GM21526 (cell line): ENCODE results near the gene STAMBP.
"Not testable (repeated sequence)": the region's sequence is repeated elsewhere in the genome, so short reads cannot be mapped to it uniquely, and the experiment has no call there.

Experiments
- ATAC-seq: cut with Tn5 transposase; IDR thresholded peaks from one replicate; pipeline ENCODE4 v1.9.1; 2021; ENCODE audit warnings: moderate library complexity; ENCODE audit not compliant: unreplicated experiment, low FRiP score

Gene STAMBP

DNA sequence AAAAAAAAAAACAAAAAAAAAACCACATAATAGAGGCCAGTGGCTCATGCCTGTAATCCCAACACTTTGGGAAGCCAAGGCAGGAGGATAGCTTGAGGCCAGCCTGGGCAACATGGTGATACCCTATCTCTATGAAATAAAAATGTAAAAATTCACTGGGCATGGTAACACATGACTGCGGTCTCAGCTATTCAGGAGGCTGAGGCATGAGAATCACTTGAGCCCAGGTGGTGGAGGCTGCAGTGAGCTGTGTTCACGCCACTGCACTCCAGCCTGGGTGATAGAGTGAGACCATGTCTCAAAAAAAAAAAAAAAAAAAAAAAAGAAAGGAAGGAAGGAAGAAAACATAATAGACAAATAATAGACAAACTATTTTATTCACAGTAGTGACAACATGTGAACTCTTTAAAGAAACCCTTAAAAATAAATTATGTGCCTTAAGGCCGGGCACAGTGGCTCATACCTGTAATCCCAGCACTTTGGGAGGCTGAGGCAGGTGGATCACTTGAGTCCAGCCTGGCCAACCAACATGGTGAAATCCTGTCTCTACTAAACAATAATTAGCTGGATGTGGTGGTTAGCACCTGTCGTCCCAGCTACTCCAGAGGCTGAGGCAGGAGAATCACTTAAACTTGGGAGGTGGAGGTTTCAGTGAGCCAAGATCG lies 75.3 kb downstream of the STAMBP start:
- ATAC-seq, result not testable (repeated sequence)

DNA sequence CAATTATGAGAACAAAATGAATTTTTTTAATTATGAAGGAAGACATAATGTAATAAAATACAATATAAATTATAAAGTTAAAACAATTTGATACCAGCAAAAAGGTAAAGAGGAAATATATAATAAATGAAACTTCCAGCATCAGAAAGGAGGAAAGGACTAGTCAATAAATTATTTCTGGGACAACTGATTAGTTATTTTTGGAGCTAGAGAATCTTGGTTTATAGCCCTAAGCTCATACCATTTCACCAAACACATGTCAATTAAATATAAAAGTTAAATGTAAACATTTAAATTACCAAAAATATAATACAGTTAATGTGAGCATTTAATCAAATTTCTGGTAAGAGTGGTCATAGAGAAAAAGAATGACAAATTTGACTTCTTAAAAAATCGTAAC lies 76.2 kb downstream of the STAMBP start:
- no peak for ATAC-seq

DNA sequence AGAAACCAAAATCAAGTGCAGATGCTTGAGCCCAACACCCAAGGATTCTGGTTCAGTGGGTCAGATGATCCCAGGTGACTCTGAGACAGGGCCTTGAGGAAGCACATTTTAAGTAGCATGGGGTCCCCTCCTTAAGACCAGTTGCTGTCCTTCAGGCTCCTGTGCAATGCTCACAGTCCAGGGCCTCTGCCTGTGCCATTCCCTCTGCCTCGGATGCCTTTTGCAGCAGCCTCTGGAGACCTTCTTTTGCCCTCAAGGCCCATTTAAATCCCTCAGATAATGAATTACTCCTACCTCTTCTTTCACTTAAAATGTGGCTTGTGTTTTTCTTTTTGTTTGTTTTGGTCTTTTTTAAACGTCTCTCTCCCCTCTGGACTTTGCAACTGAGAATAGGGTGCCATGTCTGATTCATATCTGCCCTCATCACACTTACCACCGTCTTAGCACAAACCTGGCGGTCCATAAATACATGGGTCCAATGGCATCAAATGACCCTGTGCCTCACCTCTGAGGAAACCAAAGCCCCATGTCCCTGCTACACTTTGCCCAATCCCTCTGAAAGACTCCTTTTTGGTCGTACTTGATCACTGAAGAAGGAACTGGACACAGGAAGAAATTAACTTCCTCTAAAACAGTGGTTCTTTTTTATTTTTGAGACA lies 78.2 kb downstream of the STAMBP start:
- ATAC-seq, result no peak

DNA sequence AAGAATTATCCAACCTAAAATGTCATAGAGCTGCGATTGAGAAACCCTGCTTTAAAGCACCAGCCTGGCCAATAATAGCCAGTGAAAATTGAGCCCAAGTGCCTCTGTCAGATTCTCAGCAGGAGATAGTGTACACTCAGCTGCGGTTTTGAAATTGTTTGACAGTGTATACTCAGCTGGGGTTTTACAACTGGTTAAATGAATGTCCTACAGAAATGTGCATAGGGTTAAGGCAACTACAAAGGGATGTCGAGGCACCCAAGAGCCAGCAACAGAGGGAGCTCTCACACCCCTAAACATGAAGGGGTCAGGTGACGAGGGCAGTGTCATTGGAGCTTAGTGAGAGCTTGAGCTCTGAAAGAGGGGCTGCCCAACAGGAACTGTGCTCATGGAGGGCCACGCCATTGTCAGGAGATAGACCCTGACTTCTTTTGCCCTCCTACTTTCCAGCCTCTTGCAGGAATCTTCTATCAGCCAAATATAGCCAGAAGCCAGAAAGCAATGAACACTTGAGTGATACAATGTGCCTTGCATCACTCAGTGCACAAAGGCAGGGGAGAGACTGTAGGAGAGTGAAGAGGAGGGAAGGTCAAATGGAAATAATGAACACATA lies 79.2 kb downstream of the STAMBP start:
- ATAC-seq, result peak; percentile 78

DNA sequence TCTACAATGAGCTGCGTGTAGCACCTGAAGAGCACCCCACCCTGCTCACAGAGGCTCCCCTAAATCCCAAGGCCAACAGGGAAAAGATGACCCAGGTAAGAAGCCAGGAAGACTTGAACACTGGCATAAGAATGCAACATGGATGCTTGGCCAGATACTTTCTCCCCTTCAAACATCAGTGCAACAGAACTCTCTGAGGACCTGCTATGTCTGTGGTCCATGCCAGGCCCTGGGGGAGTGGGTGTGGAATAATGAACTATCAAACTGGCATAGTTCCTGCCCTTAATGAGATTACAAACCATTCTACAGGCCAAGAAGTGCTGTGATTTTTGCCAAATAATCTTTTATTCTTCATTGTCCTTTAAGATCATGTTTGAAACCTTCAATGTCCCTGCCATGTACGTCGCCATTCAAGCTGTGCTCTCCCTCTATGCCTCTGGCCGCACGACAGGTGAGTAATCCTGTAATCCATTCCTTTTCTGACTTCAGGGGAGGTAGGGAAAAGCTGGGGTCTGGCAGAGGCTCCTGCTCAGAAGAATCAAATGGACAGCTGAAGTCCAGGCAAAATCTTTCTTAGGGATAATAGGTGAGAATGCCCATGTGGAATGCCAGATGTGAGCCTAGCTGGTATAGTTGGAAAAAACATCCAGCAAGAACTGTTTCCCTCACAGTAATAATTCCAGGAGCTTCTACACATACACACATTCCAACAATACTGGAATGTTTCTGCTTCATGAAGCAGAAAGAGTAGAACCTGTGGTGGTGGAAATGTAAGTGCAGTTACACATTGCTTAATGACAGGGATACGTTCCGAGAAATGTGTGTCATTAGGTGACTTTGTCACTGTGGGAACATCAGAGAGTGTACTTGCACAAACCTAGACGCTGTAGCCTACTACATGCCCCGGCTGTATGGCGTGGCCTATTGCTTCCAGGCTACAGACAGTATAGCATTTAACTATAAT lies 80.2 kb downstream of the STAMBP start:
- ATAC-seq, result no peak

DNA sequence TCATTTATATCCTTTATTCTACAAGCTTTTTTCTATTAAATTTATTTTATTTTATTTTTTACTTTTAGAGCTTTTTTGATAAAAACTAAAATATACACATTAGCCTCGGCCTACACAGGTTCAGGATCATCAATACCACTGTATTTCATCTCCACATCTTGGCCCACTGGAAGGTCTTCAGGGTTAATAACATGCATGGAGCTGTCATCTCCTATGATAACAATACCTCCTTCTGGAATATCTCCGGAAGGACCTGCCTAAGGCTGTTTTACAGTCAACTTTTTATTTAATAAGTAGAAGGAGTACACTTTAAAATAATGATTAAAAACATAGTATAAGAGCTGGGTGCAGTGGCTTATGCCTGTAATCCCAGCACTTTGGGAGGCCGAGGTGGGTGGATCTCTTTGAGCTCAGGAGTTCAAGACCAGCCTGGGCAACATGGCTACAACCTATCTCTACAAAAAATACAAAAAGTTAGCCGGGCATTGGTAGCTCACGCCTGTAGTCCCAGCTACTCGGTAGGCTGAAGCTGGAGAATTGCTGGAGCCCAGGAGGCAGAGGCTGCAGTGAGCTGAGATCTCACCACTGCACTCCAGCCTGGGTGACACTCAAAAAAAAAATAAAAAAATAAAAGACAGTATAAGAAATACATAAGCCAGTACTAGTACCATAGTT lies 82.2 kb downstream of the STAMBP start:
- no peak for ATAC-seq

DNA sequence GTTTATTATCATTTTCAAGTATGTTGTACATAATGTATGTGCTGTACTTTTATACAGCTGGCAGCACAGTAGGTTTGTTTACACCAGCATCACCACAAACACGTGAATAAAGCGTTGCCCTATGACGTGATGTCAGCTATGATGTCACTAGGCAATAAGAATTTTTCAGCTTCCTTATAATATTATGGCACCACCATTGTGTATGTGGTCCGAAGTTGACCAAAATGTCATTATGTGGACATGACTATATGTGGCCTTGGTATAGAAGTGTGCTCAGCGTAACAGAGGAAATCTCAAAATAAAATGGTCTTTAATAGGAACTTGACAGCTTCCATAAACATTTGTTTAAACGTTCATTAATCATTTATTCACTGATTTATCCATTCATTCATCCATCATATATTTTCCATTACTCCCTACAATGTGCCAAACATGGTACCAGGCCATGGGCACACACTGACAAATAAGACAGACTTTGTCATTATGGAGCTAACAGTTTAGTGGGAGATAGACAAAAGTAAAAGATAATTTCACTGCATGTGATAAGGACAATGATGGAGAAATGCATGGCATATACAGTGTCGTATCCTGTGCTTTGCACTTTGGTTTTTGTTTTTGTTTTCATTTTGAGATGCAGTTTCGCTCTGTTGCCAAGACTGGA lies 82.9 kb downstream of the STAMBP start:
- ATAC-seq, result no peak

DNA sequence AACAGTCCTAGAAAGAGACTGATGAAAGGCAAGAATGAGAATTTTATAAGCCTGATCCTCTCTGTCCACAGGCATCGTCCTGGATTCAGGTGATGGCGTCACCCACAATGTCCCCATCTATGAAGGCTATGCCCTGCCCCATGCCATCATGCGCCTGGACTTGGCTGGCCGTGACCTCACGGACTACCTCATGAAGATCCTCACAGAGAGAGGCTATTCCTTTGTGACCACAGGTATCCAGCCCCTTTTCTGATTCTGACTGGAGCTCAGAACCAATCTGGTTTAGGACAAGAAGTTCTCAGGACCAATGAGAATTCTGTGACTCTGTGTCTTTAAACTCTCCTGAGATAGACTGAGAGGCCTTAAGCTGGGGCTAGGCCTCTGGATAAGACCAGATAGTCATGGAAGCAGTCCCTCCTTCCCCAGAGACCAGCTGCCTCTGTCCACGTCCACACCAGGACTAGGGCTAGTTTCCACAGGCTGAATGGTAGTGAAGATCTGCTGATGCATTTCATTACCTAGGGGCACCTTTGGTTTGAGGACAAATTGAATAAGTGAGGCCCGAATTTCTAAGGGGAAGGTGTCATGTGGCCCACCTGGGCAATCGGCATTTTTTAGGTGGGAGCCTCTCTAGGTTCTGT lies 84.8 kb downstream of the STAMBP start:
- ATAC-seq, result no peak

DNA sequence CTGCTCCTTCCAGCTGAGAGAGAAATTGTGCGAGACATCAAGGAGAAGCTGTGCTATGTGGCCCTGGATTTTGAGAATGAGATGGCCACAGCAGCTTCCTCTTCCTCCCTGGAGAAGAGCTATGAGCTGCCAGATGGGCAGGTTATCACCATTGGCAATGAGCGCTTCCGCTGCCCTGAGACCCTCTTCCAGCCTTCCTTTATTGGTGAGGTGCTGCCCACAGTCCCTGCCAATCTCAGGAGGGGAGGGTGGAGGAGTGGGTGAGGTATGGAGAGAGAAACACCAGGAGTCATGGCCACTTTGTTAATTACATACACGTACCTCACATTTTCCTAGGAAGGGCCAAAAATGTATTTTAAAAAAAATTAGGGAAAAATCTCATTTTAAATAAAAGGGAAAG lies 85.9 kb downstream of the STAMBP start:
- no peak for ATAC-seq

DNA sequence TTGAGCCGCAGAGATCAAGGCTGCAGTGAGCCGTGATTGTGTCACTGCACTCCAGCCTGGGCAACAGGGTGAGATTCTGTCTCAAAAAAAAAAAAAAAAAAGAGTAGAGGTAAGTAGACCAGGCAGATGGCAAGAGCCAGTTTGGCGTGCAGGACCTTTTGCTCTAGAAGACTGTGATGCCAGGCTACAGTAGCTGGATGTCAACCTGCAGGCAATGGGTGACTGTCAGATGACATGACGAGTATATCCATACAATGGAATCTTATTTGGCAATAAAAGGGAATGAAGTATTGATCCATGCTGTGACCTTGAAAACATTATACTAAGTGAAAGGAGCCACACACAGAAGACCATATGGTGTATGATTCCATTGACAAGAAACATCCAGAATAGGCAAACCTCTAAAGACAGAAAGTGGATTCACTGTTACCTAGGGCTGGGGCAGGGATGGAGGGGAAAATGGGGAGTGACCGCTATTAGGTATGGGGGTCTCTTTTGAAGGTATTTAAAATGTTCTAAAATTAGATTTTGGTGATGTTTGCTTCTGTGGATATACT lies 86.8 kb downstream of the STAMBP start:
- ATAC-seq, result no peak

DNA sequence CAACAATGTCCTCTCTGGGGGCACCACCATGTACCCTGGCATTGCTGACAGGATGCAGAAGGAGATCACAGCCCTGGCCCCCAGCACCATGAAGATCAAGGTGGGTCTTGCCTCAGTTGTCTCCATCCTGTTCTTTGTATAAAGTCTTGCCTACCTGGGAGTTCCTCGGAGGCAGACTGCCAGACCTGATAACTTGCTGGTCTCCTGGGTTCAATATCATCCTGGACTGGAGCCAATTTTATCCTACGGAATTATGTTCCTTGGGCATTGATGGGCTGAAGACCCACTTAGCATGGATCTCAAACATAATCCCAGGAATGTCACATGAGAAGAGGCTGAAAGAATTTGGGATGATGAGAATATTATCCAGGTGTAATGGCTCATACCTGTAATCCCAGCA lies 87.9 kb downstream of the STAMBP start:
- no peak for ATAC-seq

DNA sequence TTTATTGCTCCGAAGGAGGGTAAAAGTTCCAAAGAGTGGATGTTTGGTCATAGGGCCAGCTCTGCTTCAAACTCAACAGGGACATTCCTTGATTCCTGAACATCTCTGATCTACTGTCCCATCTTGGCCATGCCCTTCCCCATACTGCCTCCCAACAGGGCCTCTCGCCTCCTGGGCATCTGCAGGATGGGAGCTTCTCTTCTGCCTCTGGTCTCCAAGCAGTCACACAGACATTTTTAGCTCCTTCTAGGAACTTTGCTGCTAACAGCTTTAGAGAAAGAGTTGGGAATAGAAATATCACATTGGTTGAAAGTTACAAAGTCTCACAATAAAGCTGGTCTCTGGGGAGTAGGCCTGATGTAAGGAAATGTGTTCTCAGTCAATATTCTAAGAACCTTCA lies 88.5 kb downstream of the STAMBP start:
- ATAC-seq, result no peak

DNA sequence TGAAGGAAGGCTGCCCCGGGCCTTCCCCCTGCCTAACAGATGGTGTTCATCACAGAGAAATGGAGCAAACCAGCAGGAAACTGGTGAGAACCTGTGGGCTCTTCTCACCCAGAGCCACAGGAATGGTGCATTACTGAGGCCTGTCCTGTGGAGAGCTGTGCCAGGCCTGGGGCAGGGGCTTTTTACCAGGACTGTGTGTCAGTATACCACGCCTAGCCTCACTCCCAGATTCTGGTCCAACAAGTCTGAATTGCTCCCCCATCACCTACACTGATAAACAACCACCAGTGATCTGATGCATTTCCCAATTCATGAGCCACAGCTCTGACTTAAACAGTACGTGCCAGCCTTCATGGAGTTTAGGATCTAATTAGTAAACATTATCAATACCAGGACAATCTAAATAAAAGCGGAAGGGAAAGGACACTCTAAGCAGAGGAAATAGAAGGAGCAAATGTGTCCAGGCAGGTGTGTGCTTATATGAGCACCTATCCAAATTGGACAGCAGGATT lies 89.0 kb downstream of the STAMBP start:
- ATAC-seq, result no peak

DNA sequence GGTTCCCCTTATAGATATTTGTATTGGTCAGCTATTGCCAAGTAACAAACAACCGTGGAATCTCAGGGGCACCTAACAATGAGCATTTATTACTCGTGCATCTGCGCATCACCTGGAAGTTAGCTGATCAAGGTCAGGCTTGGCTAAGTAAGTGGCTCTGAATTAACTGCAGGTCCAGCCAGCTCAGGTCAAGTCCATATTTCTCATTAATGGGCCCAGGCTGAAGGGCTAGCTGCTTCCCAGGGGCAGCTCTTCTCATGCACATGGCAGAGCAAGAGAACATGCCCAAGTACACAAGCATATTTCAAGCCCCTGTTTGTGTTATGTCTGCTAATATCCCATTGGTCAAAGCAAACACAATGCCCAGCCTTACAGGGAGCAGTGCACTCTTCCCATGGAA lies 90.1 kb downstream of the STAMBP start:
- ATAC-seq, result no peak

DNA sequence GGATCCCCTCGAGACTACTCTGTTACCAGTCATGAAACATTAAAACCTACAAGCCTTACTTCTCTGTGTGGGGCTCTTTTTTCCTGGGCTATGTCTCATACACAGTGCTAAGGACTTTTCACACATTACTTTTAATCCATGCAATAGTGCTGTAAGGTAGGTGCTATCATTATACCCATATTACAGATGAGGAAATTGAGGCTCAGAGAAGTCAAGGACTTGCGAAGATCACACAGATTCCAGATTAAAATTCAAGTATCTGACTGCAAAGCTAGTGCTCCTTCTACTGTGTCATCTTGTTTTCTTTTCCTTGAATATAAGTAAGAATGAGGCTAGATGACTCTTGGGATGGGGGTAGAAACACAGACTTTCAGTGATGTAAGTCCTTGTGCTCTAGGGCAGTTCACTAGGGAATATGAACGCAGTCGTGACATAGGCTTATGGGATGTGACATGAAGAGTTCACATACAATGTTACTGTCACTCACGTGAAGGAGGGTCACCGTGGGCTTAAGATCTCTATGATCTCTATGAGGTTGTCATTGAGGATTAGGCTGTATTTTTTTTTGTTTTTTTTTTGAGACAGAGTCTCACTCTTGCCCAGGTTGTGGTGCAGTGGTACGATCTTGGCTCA lies 91.0 kb downstream of the STAMBP start:
- no peak for ATAC-seq

DNA sequence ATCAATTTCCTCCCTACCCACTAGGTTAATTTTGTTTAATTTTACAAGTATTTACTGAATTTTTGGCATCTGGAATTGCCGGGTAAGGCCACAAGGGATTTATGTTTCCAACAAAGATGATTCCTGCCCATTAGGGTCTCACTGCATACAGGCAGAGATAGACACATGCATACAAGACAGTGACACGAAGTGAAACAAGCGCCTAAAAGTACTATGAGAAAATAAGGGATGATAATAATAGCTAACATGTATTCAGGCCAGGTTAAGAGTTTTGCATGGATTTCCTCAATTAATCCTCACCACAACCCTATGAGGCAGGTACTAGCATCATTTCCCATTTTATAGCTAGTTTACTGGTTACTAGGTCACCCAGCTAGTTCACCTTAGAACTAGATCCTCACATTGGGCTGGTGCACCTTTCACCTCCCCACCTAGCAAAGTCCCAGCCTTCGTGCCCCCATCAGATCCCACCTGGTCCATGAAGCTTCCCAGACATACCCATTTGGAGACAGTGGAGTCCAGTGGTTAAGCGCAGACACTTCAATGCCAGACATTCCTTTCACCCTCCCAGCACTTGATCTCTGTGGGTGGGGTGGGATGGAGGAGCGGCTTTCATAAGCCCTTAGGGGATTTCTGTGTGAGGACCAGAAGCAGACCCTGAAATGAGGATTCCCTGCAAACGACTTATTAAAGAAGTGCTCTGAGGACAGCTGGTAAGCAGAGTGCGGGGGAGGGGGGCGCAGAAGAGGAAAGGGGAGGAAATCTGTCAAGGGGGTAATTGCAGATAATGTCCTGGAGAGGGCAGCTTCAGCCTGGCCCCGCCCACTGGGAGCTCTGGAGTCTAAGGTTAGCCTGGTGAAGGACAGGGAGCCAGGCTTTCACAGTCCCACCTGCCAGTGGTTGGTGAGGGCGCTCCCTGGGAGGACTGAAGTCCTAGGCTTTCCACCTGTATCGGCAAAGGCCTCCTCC lies 92.1 kb downstream of the STAMBP start:
- ATAC-seq, result no peak

DNA sequence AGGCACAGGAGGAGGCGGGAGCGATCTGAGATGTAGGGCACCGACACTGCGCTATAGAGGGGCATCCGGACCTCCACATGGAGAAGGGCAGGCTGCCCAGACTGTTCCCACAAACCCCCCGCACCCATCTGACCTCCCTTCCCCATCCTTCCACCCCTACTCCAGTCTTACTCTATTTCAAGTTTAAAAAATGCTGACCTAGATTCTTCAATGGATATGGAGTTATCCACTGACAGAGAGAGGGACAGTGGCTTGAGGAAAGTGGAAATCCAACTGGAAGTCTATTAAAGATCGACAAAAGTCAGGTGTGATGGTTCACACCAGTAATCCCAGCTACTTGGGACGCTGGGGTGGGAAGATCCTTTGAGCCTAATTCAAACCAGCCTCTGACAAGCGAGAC lies 92.8 kb downstream of the STAMBP start:
- ATAC-seq, result no peak
